Large intestine (tissue), 1 donor: ENCODE results near the gene OR51G1. TPM values are rescaled to one million over a fixed set of nuclear protein-coding genes. Genes with fewer than 3 reads are reported as not detected.

ENCODE experiments used
- polyA plus RNA-seq: library from polyadenylated mRNA; unstranded; fragments of 120-200 nt; gene quantifications from one replicate; pipeline ENCODE4 v1.2.1, GENCODE V29; 2013

Gene OR51G1
- polyA plus RNA-seq, 1 donor: not detected

Other genes with a start within 250 kb of the OR51G1 start
- 0.34 TPM for gene OR51E2, start 226.5 kb downstream of the OR51G1 start, polyA plus RNA-seq
- not detected for gene MMP26, start 219.6 kb downstream of the OR51G1 start, polyA plus RNA-seq
- gene OR51F1, start 154.4 kb downstream of the OR51G1 start, polyA plus RNA-seq: not detected
- gene OR52R1, start 120.0 kb downstream of the OR51G1 start, polyA plus RNA-seq: not detected
- gene OR51F2, start 103.0 kb downstream of the OR51G1 start, polyA plus RNA-seq: not detected
- gene OR51S1, start 75.1 kb downstream of the OR51G1 start, polyA plus RNA-seq: not detected
- gene OR51T1, start 42.4 kb downstream of the OR51G1 start, polyA plus RNA-seq: not detected
- not detected for gene OR51A7, start 20.6 kb downstream of the OR51G1 start, polyA plus RNA-seq
- not detected for gene OR51G2, start 5.0 kb downstream of the OR51G1 start, polyA plus RNA-seq
- not detected for gene OR51A4, start 23.3 kb upstream of the OR51G1 start, polyA plus RNA-seq
- gene OR51A2, start 31.4 kb upstream of the OR51G1 start, polyA plus RNA-seq: not detected
- gene OR51L1, start 70.5 kb upstream of the OR51G1 start, polyA plus RNA-seq: not detected
- gene OR52J3, start 122.2 kb upstream of the OR51G1 start, polyA plus RNA-seq: not detected
- gene OR52E2, start 135.3 kb upstream of the OR51G1 start, polyA plus RNA-seq: not detected
- gene OR52E1, start 145.2 kb upstream of the OR51G1 start, polyA plus RNA-seq: not detected
- gene OR52A5, start 214.0 kb upstream of the OR51G1 start, polyA plus RNA-seq: not detected
- not detected for gene OR52A1, start 230.4 kb upstream of the OR51G1 start, polyA plus RNA-seq